HPDE6-E6E7 (cell line): ENCODE data around the gene SHC3.

ENCODE experiments used
- DNase-seq: peaks from one replicate; pipeline ENCODE4 v3.0.0; 2011; ENCODE audit warnings: missing footprints; ENCODE audit errors: extremely low spot score

SHC3 gene

DNA sequence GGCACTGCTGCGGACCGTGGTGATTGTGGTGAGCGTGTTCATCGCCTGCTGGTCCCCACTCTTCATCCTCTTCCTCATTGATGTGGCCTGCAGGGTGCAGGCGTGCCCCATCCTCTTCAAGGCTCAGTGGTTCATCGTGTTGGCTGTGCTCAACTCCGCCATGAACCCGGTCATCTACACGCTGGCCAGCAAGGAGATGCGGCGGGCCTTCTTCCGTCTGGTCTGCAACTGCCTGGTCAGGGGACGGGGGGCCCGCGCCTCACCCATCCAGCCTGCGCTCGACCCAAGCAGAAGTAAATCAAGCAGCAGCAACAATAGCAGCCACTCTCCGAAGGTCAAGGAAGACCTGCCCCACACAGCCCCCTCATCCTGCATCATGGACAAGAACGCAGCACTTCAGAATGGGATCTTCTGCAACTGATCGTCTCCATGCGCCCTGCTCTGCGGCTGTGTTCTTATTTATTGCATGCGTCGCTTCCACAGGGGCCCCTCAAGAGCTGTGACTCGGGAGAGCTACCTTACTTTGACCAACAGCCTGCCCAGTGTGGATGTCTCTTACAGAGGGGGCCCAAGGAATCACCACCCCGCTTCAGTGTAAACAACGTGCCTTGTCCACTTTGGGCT is 176.6 kb downstream of the SHC3 start:
- DNase-seq: no peak

- peak; percentile 74 for DNase-seq
Measured at GRCh38 chr9:89000973-89001916, 177.4 kb downstream of the SHC3 start.

- no peak for DNase-seq
Measured at GRCh38 chr9:89000371-89000781, 178.2 kb downstream of the SHC3 start.

DNA sequence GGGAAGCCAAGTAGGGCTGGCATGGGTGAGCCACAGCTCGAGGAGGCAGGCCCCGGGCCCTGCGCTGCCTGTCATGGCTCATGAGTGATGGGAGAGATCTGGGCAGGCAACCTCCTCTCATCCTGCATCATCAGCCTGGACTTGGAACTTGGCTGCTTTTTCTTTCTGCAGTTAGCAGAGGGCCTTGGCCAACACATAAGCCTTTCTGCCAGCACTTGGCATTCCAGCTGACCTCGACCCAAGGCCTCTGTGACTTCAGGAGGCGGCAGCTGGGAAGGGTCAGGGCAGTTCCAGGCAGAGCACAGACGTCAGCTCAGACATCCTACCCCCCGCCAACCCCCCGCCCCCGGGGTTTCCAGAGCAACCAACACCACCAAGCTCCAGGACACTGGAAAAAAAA is 179.7 kb downstream of the SHC3 start:
- no peak for DNase-seq

DNA sequence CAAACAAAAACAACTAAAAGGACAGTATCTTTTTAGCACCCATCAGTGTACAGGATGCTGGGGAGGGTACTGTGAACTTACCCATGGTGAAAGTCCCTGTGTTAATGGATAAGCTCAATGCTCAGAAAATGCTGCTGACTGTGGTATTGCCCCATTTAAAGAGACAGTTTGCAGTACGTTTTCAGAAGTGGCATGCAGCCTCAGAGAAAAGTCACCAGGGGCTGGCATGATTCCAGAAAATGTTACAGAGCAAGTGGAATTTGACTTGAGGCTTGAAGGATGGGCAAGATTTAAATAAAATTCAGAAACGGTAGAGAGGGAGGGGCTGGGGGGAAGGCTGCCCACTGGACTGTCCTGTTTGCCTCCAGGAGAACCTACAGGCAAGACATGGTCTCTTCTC is 180.1 kb downstream of the SHC3 start:
- no peak for DNase-seq

- DNase-seq: no peak
Measured at GRCh38 chr9:88997646-88998045, 181.0 kb downstream of the SHC3 start.

GRCh38 chr9:88996921-88997235 is 181.7 kb downstream of the SHC3 start:
- DNase-seq: no peak

- no peak for DNase-seq
Measured at GRCh38 chr9:88996046-88996920, 182.3 kb downstream of the SHC3 start.

DNA sequence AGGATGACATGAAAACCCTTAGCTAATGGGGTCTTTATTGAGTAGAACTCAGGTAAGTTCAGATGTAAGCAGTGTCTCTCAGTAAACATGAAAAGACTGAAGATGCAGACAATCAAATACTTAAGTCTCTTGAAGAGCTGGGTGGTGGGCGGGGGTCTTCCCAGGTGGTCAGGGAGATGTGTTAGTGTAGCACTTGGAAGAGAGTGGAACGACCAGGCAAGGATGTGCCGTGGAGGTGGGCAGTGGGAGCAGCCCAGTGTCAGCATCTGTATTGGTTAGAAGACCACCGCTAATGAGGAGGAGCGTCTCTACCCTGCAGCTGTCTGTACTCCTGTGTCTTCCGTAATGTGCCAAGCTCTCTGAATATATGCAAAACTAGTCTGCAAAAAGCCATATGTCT is 183.0 kb downstream of the SHC3 start:
- DNase-seq: no peak

DNA sequence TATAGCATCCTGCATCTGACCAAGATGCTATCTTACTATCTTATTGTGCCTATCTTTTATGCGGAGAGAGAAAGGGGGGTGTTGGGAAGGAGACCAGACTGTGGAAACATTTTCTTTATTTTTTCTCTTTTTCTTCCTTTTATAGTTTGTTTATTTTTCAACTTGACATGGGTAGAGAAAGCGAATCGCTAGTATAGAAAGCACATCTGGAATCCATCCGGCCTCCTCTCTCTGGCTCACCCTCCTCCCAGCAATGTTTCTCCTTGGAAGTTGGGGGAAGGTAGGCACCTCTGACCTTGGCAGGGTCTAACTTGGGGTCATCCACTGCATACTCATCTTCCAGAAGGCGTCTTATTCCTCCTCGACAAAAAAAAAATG is 183.4 kb downstream of the SHC3 start:
- DNase-seq: no peak

- no peak for DNase-seq
Measured at GRCh38 chr9:88994469-88995199, 184.0 kb downstream of the SHC3 start.

- DNase-seq: no peak
Measured at GRCh38 chr9:88993871-88994460, 184.7 kb downstream of the SHC3 start.

DNA sequence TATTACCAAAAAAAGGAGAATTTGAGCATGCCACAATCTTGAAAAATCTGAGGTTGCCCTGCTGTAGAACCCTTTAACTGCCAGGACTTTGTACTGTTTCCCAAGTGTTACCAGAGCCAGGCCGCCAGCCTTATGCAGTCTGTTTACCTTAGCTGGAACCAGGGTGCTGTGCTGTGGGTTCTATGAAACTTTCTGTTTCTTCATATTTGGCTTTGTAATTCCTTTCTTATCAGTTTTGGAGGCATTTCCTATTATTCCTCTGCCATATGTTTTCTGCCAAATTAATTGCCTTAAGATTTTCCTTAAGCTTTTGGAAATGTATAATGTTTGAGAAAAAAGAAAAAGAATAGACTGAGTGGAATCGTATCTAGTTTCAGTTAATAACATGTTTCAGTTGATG is 185.3 kb downstream of the SHC3 start:
- DNase-seq: no peak

GRCh38 chr9:88992556-88992955 is 186.1 kb downstream of the SHC3 start:
- no peak for DNase-seq

- DNase-seq: peak; percentile 38
Measured at GRCh38 chr9:88991066-88992034, 187.3 kb downstream of the SHC3 start, which contains the start of gene S1PR3. Gene S1PR3 (plus strand): TSS chr9:88991468. CDS start chr9:89001201, 9,733 bp downstream.

DNA sequence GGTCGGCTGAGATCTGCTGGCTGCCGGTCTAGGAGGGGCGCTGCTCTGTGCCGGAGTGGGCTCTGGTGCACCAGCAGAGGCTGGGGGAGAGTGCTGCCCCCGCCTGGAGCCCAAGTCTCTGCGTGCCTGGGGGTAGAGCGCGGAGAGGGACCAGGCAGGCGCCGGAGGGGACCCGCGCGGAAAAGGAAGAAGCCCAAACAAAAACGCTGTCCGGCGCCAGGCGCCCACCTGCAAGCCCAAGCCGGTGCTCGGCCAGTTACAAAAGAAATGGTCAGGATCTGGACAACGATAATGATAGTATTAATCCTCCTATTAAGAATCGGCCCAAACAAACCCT is 187.9 kb downstream of the SHC3 start:
- DNase-seq: no peak

- DNase-seq: no peak
Measured at GRCh38 chr9:88990041-88990728, 188.4 kb downstream of the SHC3 start.

GRCh38 chr9:88988796-88989641 is 189.6 kb downstream of the SHC3 start:
- DNase-seq: no peak

DNA sequence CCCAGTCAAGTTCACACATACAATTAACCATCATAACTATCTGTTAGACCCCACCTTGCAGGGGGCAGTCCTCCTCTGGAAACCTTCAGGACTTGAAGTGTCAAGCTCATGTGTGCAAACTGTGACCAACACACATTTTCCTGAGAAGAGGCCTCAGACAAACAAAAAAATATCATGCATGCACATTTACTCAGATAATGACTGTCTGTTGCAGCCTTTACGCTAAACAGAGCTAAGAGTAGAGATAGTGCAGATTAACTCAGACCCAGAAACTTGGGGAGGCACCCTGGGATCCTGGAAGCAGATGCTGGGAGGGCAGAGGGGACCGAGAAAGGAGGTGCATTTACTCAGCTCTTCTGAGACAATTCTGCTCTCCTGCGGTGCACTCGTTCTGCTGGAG is 191.0 kb downstream of the SHC3 start:
- no peak for DNase-seq
